Measurements from ENCODE around the gene CD22.

The CD22 gene

GRCh38 chr19:35296644-35297514 lies 32.1 kb upstream of the CD22 start:
- no peak for DNase-seq

DNA sequence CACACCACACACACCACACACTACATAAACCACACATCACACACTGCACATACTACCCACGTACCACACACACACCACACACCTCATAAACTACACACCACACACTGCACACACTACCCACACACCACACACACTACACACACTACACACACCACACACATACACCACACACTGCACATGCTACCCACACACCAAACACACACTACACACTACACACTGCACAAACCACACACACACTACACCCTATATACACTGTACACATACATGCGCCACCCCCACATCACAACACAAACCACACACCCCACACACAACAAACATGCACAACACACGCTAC lies 31.5 kb upstream of the CD22 start:
- DNase-seq = no peak

DNA sequence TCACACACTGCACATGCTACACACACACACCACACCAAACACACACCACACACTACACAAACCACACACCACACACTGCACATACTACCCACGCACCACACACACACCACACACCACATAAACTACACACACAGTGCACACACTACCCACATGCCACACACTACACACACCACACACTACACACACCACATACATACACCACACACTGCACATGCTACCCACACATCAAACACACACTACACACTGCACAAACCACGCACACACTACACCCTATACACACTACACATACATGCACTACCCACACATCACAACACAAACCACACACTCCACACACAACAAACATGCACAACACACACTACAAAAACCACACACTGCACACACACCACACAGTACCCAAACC lies 31.1 kb upstream of the CD22 start:
- DNase-seq = no peak

GRCh38 chr19:35298561-35298972 lies 30.4 kb upstream of the CD22 start:
- DNase-seq = no peak

GRCh38 chr19:35299523-35300338 lies 29.3 kb upstream of the CD22 start:
- no peak for DNase-seq

- no peak for DNase-seq
These were observed 28.7 kb upstream of the CD22 start for GRCh38 chr19:35300339-35300649.

DNA sequence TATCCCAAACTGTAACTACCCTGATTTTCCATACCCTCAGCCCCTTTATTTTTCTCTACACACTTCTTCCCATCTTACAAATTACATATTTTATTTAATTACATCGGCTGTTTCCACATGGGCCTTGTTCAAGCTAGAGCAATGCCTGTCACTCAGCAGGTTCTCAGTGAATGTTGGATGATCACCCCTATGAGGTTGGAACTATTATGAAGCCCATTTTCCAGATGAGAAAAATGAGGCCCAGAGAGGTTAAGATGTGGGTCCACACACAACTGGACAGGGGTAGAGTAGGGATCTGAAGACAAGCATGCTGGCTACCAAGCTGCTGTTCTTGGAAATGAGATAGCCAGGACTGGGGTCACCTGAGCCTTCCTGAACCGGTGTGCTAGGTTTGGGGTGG lies 27.0 kb upstream of the CD22 start:
- DNase-seq = no peak

DNA sequence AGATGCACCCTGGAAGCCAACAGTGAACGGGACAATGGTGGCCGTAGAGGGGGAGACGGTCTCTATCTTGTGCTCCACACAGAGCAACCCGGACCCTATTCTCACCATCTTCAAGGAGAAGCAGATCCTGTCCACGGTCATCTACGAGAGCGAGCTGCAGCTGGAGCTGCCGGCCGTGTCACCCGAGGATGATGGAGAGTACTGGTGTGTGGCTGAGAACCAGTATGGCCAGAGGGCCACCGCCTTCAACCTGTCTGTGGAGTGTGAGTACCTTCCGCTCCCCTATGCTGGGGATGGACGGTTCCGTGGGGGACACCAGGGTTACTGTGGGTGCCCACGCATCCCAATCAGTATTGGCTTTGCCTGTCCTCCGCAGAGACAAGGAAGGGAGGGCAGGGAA lies 26.5 kb upstream of the CD22 start:
- DNase-seq = no peak

GRCh38 chr19:35303357-35303915 lies 25.6 kb upstream of the CD22 start:
- DNase-seq = no peak

GRCh38 chr19:35304036-35304435 lies 25.0 kb upstream of the CD22 start:
- no peak for DNase-seq

DNA sequence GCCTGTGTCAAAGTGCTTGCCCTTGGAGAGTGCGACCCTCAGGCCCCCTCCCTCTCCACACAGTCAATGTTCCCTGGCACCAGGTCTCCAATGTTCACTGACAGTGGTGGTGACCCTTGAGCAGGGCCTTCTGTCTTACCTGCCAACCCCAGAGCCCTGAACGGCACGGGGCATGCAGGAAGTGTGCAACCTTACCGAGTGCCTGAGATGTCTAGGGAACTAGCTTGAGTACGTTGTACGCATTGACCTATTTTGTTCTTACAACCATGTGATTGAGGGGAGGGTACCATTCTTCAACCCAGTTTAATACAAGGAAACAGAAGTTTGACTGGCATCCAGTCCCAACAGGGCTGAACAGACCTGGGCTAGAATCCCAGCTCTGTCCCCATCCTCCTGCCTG lies 23.8 kb upstream of the CD22 start:
- no peak for DNase-seq

DNA sequence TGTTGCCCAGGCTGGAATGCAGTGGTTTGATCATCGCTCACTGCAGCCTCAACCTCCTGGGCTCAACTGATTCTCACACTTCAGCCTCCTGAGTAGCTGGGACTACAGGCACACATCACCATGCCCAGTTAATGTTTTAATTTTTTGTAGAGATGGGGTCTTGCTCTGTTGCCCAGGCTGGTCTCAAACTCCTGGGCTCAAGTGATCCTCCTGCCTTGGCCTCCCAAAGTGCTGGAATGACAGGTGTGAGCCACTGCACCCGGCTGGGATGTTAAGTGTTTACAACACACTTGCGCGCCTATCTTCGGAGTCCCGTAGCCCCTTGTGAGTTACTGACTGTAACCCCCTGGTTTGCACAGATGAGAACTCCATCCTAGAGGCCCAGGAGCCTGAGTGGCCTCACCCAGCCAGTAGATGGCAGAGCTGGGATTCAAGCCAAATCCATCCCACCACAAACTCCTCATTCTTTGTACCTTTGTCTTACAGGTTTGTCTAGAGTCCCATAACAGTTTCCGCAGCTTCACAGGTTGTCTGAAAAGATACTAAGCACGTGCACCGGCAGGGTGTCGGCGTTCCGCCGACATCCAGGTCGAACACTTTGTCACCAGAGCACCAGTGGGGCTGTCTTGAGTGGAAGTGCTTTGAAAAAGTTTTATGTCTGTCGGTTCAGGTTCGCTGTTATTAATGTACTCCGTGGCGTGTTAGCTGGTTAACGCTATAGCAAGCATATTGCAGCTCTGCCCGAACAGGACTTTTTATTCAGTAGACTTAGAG lies 22.3 kb upstream of the CD22 start:
- no peak for DNase-seq

DNA sequence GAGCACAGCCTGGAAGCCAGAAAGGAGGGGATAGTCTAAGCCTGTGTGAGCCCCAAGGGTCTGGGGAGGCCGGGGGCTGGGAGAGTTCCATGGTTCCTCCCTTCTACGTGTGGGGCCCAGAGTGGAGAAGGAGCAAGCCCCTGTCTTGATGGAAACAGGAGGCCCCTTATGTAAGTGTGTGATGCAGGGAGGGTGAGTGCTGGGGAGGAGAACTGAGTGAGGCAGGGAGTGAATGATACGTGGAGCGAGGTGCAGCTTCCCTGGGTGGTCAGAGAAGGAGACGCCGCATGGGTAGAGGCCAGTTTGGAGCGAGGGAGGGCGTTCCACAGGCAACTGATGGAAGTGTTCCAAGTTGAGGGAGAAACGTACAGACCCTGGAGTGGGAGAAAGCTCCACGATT lies 21.1 kb upstream of the CD22 start:
- no peak for DNase-seq

- no peak for DNase-seq
These were observed 20.1 kb upstream of the CD22 start for GRCh38 chr19:35308910-35309309.

DNA sequence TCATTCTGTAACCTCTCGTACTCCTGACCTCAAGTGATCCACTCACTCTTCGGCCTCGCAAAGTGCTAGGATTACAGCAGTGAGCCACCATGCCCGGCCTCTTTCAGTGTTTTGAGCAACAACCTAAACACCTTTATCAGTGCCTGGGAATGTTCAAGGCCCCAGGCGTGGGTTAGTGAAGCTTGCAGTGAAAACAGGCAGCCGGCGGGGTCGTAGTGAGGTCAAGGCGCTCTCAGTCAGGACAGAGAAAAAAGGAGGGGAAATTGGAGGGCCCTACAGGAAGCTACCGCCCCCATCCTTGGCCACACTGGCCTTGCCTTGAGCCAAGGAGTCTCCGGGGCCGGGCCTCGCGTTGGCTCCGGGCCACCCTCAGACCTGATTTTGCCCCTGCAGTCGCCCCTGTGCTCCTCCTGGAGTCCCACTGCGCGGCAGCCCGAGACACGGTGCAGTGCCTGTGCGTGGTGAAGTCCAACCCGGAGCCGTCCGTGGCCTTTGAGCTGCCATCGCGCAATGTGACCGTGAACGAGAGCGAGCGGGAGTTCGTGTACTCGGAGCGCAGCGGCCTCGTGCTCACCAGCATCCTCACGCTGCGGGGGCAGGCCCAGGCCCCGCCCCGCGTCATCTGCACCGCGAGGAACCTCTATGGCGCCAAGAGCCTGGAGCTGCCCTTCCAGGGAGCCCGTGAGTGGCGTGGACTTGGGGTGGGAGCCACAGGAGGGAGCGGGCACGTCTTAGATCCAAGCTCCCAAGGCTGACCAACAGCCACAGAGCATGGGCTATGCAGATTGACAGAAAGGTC lies 19.3 kb upstream of the CD22 start:
- DNase-seq = no peak

DNA sequence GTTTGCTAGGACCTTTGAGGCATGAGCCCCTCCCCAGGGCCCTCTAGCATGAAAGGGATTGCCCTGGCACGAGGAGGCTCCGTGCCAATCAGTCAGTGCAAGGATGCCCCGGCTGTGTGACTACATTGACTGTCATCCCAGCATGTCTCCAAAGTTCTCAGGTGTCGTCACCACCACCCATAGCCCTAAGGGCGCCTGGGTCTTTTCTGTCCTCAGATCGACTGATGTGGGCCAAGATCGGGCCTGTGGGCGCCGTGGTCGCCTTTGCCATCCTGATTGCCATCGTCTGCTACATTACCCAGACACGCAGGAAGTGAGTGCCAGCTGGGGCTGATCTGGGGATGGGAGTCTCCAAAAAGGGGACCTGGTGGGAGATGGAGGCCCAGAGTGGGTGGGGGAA lies 18.7 kb upstream of the CD22 start:
- DNase-seq = no peak

DNA sequence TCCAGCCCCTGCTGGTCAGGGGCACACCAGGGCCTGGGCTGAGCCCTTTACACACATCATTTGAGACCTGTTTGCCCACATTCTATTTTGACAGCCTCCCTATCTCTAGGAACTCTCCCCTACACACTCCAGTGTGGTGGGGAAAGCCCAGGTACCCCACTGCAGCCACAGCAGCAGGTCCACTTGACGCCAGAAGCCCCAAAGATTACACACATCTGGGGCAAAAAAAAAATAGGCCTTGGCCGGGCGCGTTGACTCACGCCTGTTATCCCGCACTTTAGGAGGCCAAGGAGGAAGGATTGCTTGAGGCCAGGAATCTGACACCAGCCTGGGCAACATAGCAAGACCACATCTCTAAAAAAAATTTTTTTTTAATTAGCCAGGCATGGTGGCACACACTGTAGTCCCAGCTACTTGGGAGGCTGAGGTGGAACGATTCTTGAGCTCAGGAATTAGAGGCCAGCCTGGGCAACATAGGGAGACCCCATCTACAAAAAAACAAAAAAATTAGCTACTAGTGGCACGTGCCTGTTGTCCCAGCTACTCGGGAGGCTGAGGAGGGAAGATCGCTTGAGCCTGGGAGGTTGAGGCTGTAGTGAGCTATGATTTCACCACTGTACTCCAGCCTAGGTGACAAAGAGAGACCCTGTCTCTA lies 18.0 kb upstream of the CD22 start:
- no peak for DNase-seq

- DNase-seq = no peak
These were observed 16.9 kb upstream of the CD22 start for GRCh38 chr19:35311901-35312665.

DNA sequence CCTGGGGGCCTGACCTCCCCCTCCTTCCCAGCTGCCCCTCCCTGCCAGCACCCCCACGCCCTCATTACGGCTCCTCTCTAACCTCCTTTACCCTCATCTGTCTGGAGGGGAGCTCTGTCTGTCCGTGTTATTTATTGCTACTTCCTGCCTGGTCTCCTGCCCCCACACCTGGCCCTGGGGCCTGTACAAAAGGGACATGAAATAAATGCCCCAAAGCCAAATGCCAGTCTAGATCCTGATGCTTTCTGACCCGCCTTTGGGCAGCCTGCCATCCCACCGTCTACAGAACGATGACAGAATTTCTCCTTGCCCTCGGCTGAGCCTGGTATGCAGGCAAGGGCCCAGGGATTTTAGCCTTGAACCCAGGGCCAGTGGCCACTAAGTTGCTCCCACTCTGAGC lies 15.4 kb upstream of the CD22 start:
- DNase-seq = no peak

DNA sequence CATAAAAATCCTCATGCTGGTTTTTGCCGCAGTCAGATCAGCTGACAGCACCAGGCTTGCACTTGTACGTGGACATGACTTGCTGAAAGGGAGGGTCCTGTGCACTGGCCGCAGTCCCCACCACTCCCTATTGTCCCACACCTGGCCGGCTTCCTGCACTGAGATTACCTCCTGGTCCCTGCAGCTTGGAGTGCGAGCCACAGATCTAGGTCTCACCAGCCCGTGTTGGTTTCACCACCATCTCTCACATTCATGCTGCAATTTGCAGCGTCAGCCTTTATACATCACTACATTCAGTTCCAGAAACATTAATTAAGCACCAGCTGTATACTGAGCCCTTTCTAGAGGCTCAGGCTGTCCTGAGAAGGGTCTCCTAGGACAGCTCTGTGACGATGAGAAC lies 15.0 kb upstream of the CD22 start:
- DNase-seq = no peak

DNA sequence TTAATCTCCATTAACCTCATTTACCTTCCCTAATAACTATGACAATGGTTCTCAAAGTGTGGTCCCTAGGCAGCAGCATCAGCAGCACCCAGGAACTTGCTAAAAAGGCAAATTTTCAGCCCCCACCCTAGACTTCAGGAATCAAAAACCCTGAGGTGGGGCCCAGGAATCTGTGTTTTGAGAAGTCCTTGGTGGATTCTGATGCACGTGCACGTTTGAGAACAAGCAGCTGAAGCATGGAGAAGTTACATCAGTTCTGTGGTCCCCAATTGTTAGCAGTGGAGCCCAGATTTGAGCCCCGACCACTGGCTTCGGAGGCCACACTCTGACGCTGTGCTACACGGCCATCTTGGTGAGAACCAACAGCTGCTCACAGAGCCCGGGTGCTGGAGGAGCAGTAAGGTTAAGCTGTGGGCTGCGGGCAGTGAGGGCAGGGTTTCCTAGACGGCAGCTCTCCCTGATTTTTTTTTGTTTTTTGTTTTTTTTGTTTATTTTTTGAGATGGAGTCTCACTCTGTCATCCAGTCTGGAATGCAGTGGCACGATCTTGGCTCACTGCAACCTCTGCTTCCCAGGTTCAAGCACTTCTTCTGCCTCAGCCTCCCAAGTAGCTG lies 14.0 kb upstream of the CD22 start:
- DNase-seq = no peak

Data from activated CD4-positive, CD25-positive, alpha-beta regulatory T cell treated with anti-CD3 and anti-CD28 coated beads, Interleukin-2, amount 50 U/mL, for 72 hours (primary cell).